ENCODE measurements around the gene UBA3. TPM values are rescaled to one million over a fixed set of nuclear protein-coding genes. Genes with fewer than 3 reads are reported as not detected.

Gene UBA3
- total and polyA plus RNA-seq, 2 experiments from 2014 or later: 43.3 to 59.8 TPM

- no peaks in the 10 kb centered on the region for H4K20me1 ChIP-seq (ENCODE audit: insufficient read depth, poor library complexity, severe bottlenecking)
- WGBS (ENCODE audit: low lambda C conversion rate, missing lambda C conversion rate): 95% methylated on average over 8 of the region's 8 CpGs
- peaks cover 14% of the 10 kb centered on the region for H3K4me1 ChIP-seq (ENCODE audit: insufficient read depth)
- no peaks in the 10 kb centered on the region for H3K9me2 ChIP-seq (replicated peaks; ENCODE audit: insufficient read depth)
- no peaks in the 10 kb centered on the region for H3K9me3 ChIP-seq (ENCODE audit: low read depth)
- no peak overlapping the region for H2AFZ ChIP-seq
- H3K4me3 ChIP-seq: no peak overlapping the region
- H3K79me2 ChIP-seq: no peaks in the 10 kb centered on the region
- TF ChIP-seq EZH2phosphoT487 (IDR thresholded peaks at IDR 0.05; ENCODE audit: low read depth, severe bottlenecking, unreplicated experiment) (no peak), CTCF (IDR thresholded peaks at IDR 0.05; ENCODE audit: poor library complexity) (no peak), EZH2 (IDR thresholded peaks at IDR 0.05; ENCODE audit: borderline replicate concordance) (no peak)
- no peaks in the 10 kb centered on the region for H3K36me3 ChIP-seq (replicated peaks; ENCODE audit: insufficient read depth, low read depth)
- DNase-seq (ENCODE audit: low spot score): no peak
- no peak overlapping the region for H3K4me2 ChIP-seq
- H3K27ac ChIP-seq: no peak overlapping the region
- no peaks in the 10 kb centered on the region for H3K27me3 ChIP-seq
Observed at GRCh38 chr3:69011096-69011730, 69.0 kb downstream of the UBA3 start.

GRCh38 chr3:69009559-69010410 lies 70.4 kb downstream of the UBA3 start:
- H4K20me1 ChIP-seq (ENCODE audit: insufficient read depth, poor library complexity, severe bottlenecking): no peaks in the 10 kb centered on the region
- peak; percentile 27 for DNase-seq (ENCODE audit: low spot score)
- TF ChIP-seq CTCF (IDR thresholded peaks at IDR 0.05; ENCODE audit: poor library complexity): no peak
- no peak for TF ChIP-seq EZH2 (IDR thresholded peaks at IDR 0.05; ENCODE audit: borderline replicate concordance)
- no peak for TF ChIP-seq EZH2phosphoT487 (IDR thresholded peaks at IDR 0.05; ENCODE audit: low read depth, severe bottlenecking, unreplicated experiment)
- H3K4me3 ChIP-seq: no peak overlapping the region
- H3K79me2 ChIP-seq: no peaks in the 10 kb centered on the region
- H3K9me3 ChIP-seq (ENCODE audit: low read depth): no peaks in the 10 kb centered on the region
- peaks cover 14% of the 10 kb centered on the region for H3K4me1 ChIP-seq (ENCODE audit: insufficient read depth)
- WGBS (ENCODE audit: low lambda C conversion rate, missing lambda C conversion rate): 65% methylated on average over 3 of the region's 3 CpGs
- H3K36me3 ChIP-seq (replicated peaks; ENCODE audit: insufficient read depth, low read depth): no peaks in the 10 kb centered on the region
- peak overlapping the region; percentile 21 for H3K27ac ChIP-seq
- H3K27me3 ChIP-seq: no peaks in the 10 kb centered on the region
- H2AFZ ChIP-seq: no peak overlapping the region
- no peak overlapping the region for H3K4me2 ChIP-seq
- no peaks in the 10 kb centered on the region for H3K9me2 ChIP-seq (replicated peaks; ENCODE audit: insufficient read depth)

GRCh38 chr3:69008980-69009379 lies 71.2 kb downstream of the UBA3 start:
- no peaks in the 10 kb centered on the region for H3K27me3 ChIP-seq
- no peaks in the 10 kb centered on the region for H3K9me2 ChIP-seq (replicated peaks; ENCODE audit: insufficient read depth)
- H4K20me1 ChIP-seq (ENCODE audit: insufficient read depth, poor library complexity, severe bottlenecking): no peaks in the 10 kb centered on the region
- no peak overlapping the region for H3K4me2 ChIP-seq
- 40% methylated on average over 2 of the region's 2 CpGs for WGBS (ENCODE audit: low lambda C conversion rate, missing lambda C conversion rate)
- H3K9me3 ChIP-seq (ENCODE audit: low read depth): no peaks in the 10 kb centered on the region
- TF ChIP-seq EZH2phosphoT487 (IDR thresholded peaks at IDR 0.05; ENCODE audit: low read depth, severe bottlenecking, unreplicated experiment) (no peak), CTCF (IDR thresholded peaks at IDR 0.05; ENCODE audit: poor library complexity) (no peak), EZH2 (IDR thresholded peaks at IDR 0.05; ENCODE audit: borderline replicate concordance) (no peak)
- peaks cover 7% of the 10 kb centered on the region for H3K4me1 ChIP-seq (ENCODE audit: insufficient read depth)
- H3K27ac ChIP-seq: no peak overlapping the region
- no peaks in the 10 kb centered on the region for H3K36me3 ChIP-seq (replicated peaks; ENCODE audit: insufficient read depth, low read depth)
- no peak overlapping the region for H2AFZ ChIP-seq
- no peak overlapping the region for H3K4me3 ChIP-seq
- no peak for DNase-seq (ENCODE audit: low spot score)
- no peaks in the 10 kb centered on the region for H3K79me2 ChIP-seq

Data from hepatocyte (in vitro differentiated cells).